ENCODE results near the gene RGS21. TPM values are rescaled to one million over a fixed set of nuclear protein-coding genes. Genes with fewer than 3 reads are reported as not detected.
"Not testable (repeated sequence)": the region's sequence is repeated elsewhere in the genome, so short reads cannot be mapped to it uniquely, and the experiment has no call there.

RGS21 gene
- total and polyA plus RNA-seq, 2 donors (not counting 1 experiment from before 2014, with no cell fraction given), result not detected

DNA sequence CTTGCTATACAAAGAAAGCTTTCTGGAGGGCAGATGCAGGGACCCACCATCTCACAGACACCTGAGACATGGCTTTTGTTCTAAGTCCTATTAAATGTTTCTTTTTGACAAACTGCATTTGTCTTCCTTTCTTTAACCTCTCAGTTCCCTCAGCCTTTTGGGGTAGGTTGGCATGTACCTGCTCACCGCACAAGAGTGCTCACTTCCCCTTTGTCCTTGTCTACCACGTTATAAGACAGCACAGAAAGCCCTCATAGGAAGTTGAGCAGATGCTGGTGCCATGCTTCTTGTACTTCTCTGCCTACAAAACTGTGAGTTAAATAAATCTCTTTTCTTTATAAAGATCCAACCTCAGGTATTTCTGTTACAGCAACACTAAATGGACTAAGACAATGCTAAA lies 31.9 kb upstream of the RGS21 start:
- peaks cover 0 to 2% (median 0%) of the 10 kb centered on the region in 3 donors for H3K9me3 ChIP-seq (ENCODE audit: control extremely low read depth in 1 of 3, control insufficient read depth in 2 of 3, insufficient read depth in 1 of 3, low read length in 2 of 3)
- DNase-seq (no peak), ATAC-seq (ENCODE audit: low read depth) (no peak)
- Mint-ChIP-seq H3K27me3 (no peaks in the 10 kb centered on the region), H3K27ac (no peak overlapping the region), H3K4me3 (no peak overlapping the region), H3K4me1 (no peaks in the 10 kb centered on the region), H3K9me3 (ENCODE audit: insufficient read depth) (peaks cover 10% of the 10 kb centered on the region)
- H3K4me2 ChIP-seq (replicated peaks; ENCODE audit: low read depth, low read length, poor library complexity, severe bottlenecking), result no peak overlapping the region
- H3K27ac ChIP-seq (ENCODE audit: low read length in 2 of 2), result no peak overlapping the region
- no peaks in the 10 kb centered on the region for H3K4me1 ChIP-seq (ENCODE audit: control insufficient read depth in 2 of 2, insufficient read depth in 2 of 2, low read length in 2 of 2)
- intact Hi-C loops (cut with micrococcal nuclease), result no loop called here
- no peak for TF ChIP-seq EZH2 (IDR thresholded peaks at IDR 0.05; ENCODE audit: borderline replicate concordance, insufficient read depth, low read depth, low read length, poor library complexity, severe bottlenecking)
- TF ChIP-seq, protein P1, sequence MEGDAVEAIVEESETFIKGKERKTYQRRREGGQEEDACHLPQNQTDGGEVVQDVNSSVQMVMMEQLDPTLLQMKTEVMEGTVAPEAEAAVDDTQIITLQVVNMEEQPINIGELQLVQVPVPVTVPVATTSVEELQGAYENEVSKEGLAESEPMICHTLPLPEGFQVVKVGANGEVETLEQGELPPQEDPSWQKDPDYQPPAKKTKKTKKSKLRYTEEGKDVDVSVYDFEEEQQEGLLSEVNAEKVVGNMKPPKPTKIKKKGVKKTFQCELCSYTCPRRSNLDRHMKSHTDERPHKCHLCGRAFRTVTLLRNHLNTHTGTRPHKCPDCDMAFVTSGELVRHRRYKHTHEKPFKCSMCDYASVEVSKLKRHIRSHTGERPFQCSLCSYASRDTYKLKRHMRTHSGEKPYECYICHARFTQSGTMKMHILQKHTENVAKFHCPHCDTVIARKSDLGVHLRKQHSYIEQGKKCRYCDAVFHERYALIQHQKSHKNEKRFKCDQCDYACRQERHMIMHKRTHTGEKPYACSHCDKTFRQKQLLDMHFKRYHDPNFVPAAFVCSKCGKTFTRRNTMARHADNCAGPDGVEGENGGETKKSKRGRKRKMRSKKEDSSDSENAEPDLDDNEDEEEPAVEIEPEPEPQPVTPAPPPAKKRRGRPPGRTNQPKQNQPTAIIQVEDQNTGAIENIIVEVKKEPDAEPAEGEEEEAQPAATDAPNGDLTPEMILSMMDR (IDR thresholded peaks at IDR 0.05), result no peak
- ChIA-PET POLR2A (no interaction called here), CTCF (no interaction called here)
- no CpG with 5 or more reads among the region's 2 CpGs for WGBS (ENCODE audit: insufficient coverage)
- H3K36me3 ChIP-seq (replicated peaks in 1 of 2; ENCODE audit: control extremely low read depth in 1 of 2, control insufficient read depth in 1 of 2, extremely low read depth in 1 of 2, insufficient read depth in 2 of 2, low read length in 1 of 2), result no peaks in the 10 kb centered on the region
- H4K20me1 ChIP-seq (ENCODE audit: control insufficient read depth, insufficient read depth, low read length, poor library complexity, severe bottlenecking), result no peaks in the 10 kb centered on the region
- no peaks in the 10 kb centered on the region for H3K79me2 ChIP-seq (ENCODE audit: control insufficient read depth, insufficient read depth, low read length)
- H2AFZ ChIP-seq (ENCODE audit: insufficient read depth, low read depth, low read length, poor library complexity, severe bottlenecking), result no peak overlapping the region
- no peaks in the 10 kb centered on the region for H3K27me3 ChIP-seq (replicated peaks in 1 of 4; ENCODE audit: control extremely low read depth in 1 of 4, control insufficient read depth in 3 of 4, insufficient read depth in 4 of 4, low read length in 3 of 4)
- H3K9ac ChIP-seq (ENCODE audit: low read length), result no peak overlapping the region
- H3K4me3 ChIP-seq (ENCODE audit: control extremely low read depth in 1 of 5, extremely low read depth in 1 of 5, insufficient read depth in 1 of 5, low read depth in 2 of 5, low read length in 4 of 5), result no peak overlapping the region

DNA sequence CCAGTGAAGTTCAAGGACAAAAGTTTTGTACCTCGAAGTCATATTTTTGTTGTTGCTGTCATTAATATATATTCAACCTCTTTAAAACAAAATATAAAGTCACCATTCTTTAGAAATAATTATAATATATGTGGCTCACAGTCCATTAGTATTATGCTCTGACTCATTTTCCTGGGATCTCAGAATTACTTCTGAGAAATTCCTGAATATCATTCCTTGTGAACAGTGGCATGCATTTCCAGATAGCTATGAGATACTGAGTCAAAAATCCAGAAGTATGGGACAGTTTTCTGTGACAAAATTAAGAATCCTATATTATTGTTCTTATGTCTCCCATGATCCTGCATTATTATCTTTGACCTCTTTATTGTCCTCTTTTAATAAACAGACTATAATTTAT lies 13.8 kb upstream of the RGS21 start:
- Mint-ChIP-seq H3K4me3 (no peak overlapping the region), H3K27me3 (no peaks in the 10 kb centered on the region), H3K4me1 (no peaks in the 10 kb centered on the region), H3K27ac (no peak overlapping the region), H3K9me3 (ENCODE audit: insufficient read depth) (peaks cover 3% of the 10 kb centered on the region)
- Histone ChIP-seq H3K4me2 (replicated peaks; ENCODE audit: low read depth, low read length, poor library complexity, severe bottlenecking) (no peak overlapping the region), H3K27ac (ENCODE audit: low read length in 2 of 2) (no peak overlapping the region), H3K27me3 (replicated peaks in 1 of 4; ENCODE audit: control extremely low read depth in 1 of 4, control insufficient read depth in 3 of 4, insufficient read depth in 4 of 4, low read length in 3 of 4) (no peaks in the 10 kb centered on the region), H2AFZ (ENCODE audit: insufficient read depth, low read depth, low read length, poor library complexity, severe bottlenecking) (no peak overlapping the region), H3K36me3 (replicated peaks in 1 of 2; ENCODE audit: control extremely low read depth in 1 of 2, control insufficient read depth in 1 of 2, extremely low read depth in 1 of 2, insufficient read depth in 2 of 2, low read length in 1 of 2) (no peaks in the 10 kb centered on the region), H3K4me1 (ENCODE audit: control insufficient read depth in 2 of 2, insufficient read depth in 2 of 2, low read length in 2 of 2) (no peaks in the 10 kb centered on the region), H3K9ac (ENCODE audit: low read length) (no peak overlapping the region), H4K20me1 (ENCODE audit: control insufficient read depth, insufficient read depth, low read length, poor library complexity, severe bottlenecking) (no peaks in the 10 kb centered on the region), H3K9me3 (ENCODE audit: control extremely low read depth in 1 of 3, control insufficient read depth in 2 of 3, insufficient read depth in 1 of 3, low read length in 2 of 3) (peaks cover 0 to 3% (median 0%) of the 10 kb centered on the region in 3 donors), H3K4me3 (ENCODE audit: control extremely low read depth in 1 of 5, extremely low read depth in 1 of 5, insufficient read depth in 1 of 5, low read depth in 2 of 5, low read length in 4 of 5) (no peak overlapping the region), H3K79me2 (ENCODE audit: control insufficient read depth, insufficient read depth, low read length) (no peaks in the 10 kb centered on the region)
- TF ChIP-seq EZH2 (IDR thresholded peaks at IDR 0.05; ENCODE audit: borderline replicate concordance, insufficient read depth, low read depth, low read length, poor library complexity, severe bottlenecking), result no peak
- intact Hi-C loops (cut with micrococcal nuclease), result no loop called here
- POLR2A ChIA-PET, result no interaction called here
- ATAC-seq (ENCODE audit: low read depth), result no peak
- CTCF ChIA-PET, result no interaction called here
- DNase-seq, result no peak
- WGBS (ENCODE audit: insufficient coverage), result no CpG with 5 or more reads among the region's 1 CpG

DNA sequence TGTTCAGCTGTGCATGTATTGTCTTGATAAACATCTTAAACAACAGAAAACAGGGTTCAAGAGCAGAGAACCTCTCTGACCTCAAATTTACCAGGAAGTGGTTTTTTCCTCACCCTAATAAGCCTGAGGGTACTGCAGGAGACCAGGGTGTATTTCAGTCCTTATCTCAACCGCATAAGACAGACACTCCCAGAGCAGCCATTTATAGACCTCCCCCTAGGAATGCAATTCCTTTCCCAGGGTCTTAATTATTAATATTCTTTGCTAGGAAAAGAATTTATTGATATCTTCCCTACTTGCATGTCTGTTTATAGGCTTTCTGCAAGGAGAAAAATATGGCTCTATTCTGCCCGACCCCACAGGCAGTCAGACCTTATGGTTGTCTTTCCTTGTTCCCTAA lies 8.5 kb upstream of the RGS21 start:
- H3K9ac ChIP-seq (ENCODE audit: low read length); H3K79me2 ChIP-seq (ENCODE audit: control insufficient read depth, insufficient read depth, low read length); H4K20me1 ChIP-seq (ENCODE audit: control insufficient read depth, insufficient read depth, low read length, poor library complexity, severe bottlenecking); CTCF ChIA-PET; H3K4me2 ChIP-seq (replicated peaks; ENCODE audit: low read depth, low read length, poor library complexity, severe bottlenecking); H3K36me3 ChIP-seq (replicated peaks in 1 of 2; ENCODE audit: control extremely low read depth in 1 of 2, control insufficient read depth in 1 of 2, extremely low read depth in 1 of 2, insufficient read depth in 2 of 2, low read length in 1 of 2); H3K4me3 ChIP-seq (ENCODE audit: control extremely low read depth in 1 of 5, extremely low read depth in 1 of 5, insufficient read depth in 1 of 5, low read depth in 2 of 5, low read length in 4 of 5); H3K4me3 Mint-ChIP-seq; H3K4me1 Mint-ChIP-seq; H3K27ac ChIP-seq (ENCODE audit: low read length in 2 of 2); H3K9me3 Mint-ChIP-seq (ENCODE audit: insufficient read depth); H3K27me3 Mint-ChIP-seq; DNase-seq; H2AFZ ChIP-seq (ENCODE audit: insufficient read depth, low read depth, low read length, poor library complexity, severe bottlenecking); H3K4me1 ChIP-seq (ENCODE audit: control insufficient read depth in 2 of 2, insufficient read depth in 2 of 2, low read length in 2 of 2); POLR2A ChIA-PET; ATAC-seq (ENCODE audit: low read depth); intact Hi-C loops (cut with micrococcal nuclease); H3K27me3 ChIP-seq (replicated peaks in 1 of 4; ENCODE audit: control extremely low read depth in 1 of 4, control insufficient read depth in 3 of 4, insufficient read depth in 4 of 4, low read length in 3 of 4); H3K27ac Mint-ChIP-seq: not testable (repeated sequence)
- WGBS (ENCODE audit: insufficient coverage), result 100% methylated on average over 1 of the region's 2 CpGs
- peaks cover 0 to 11% (median 0%) of the 10 kb centered on the region in 3 donors for H3K9me3 ChIP-seq (ENCODE audit: control extremely low read depth in 1 of 3, control insufficient read depth in 2 of 3, insufficient read depth in 1 of 3, low read length in 2 of 3)
